Fibroblast of lung (primary cell): ENCODE data around the gene CSGALNACT2. TPM values are rescaled to one million over a fixed set of nuclear protein-coding genes. Genes with fewer than 3 reads are reported as not detected.
"Not testable (repeated sequence)": the region's sequence is repeated elsewhere in the genome, so short reads cannot be mapped to it uniquely, and the experiment has no call there.

Source experiments
- DNase-seq, 2 donors: peaks; one replicate each; pipeline versions ENCODE4 v3.0.0 to v3.0.0-alpha.2; 2010; ENCODE audit warnings: low read depth in 2 of 2
- H2AFZ ChIP-seq: 2 replicates; pipeline ENCODE4 v1.5.1; 2012; ENCODE audit warnings: low read length, control low read depth, inconsistent platforms
- H3K27ac ChIP-seq: 2 replicates; pipeline ENCODE4 v1.5.1; 2011; ENCODE audit warnings: low read length, control low read depth; ENCODE audit not compliant: insufficient read depth
- H3K27me3 ChIP-seq: 2 replicates; pipeline ENCODE4 v1.5.1; 2011; ENCODE audit warnings: mild to moderate bottlenecking, low read length; ENCODE audit not compliant: control insufficient read depth, insufficient read depth
- H3K36me3 ChIP-seq: 2 replicates; pipeline ENCODE4 v1.5.1; 2011; ENCODE audit warnings: low read length; ENCODE audit not compliant: control insufficient read depth, insufficient read depth
- H3K4me1 ChIP-seq: 2 replicates; pipeline ENCODE4 v1.5.1; 2011; ENCODE audit warnings: low read length; ENCODE audit not compliant: control insufficient read depth, insufficient read depth; ENCODE audit errors: extremely low read depth
- H3K4me2 ChIP-seq: 2 replicates; pipeline ENCODE4 v1.5.1; 2011; ENCODE audit warnings: low read length, control low read depth; ENCODE audit not compliant: insufficient read depth; ENCODE audit errors: extremely low read depth
- H3K4me3 ChIP-seq, 4 experiments: fragments of 200-600 bp in 1 of 4; sonication (generic) in 1 of 4; replicated peaks in 1 of 4; 2 replicates each; pipeline ENCODE4 v1.5.1; 2011 to 2016; ENCODE audit warnings: low read length in 4 of 4, low read depth in 3 of 4, mild to moderate bottlenecking in 3 of 4, control low read depth in 2 of 4, inconsistent platforms in 1 of 4, mixed read lengths in 1 of 4; ENCODE audit not compliant: insufficient read depth in 1 of 4; ENCODE audit errors: control extremely low read depth in 1 of 4
- H3K79me2 ChIP-seq: 2 replicates; pipeline ENCODE4 v1.5.1; 2012; ENCODE audit warnings: mild to moderate bottlenecking, low read length, inconsistent platforms; ENCODE audit not compliant: control insufficient read depth, insufficient read depth
- H3K9ac ChIP-seq: 2 replicates; pipeline ENCODE4 v1.5.1; 2011; ENCODE audit warnings: mild to moderate bottlenecking, low read length, control low read depth; ENCODE audit not compliant: insufficient read depth
- H3K9me3 ChIP-seq: 2 replicates; pipeline ENCODE4 v1.5.1; 2012; ENCODE audit warnings: low read depth, low read length; ENCODE audit not compliant: control insufficient read depth, insufficient read depth
- H4K20me1 ChIP-seq: 2 replicates; pipeline ENCODE4 v1.5.1; 2011; ENCODE audit warnings: low read length; ENCODE audit not compliant: control insufficient read depth, insufficient read depth; ENCODE audit errors: extremely low read depth
- CTCF ChIP-seq, 2 donors: IDR thresholded peaks in 1 of 2; conservative IDR thresholded peaks in 1 of 2; 1 replicate in 1 of 2; 2 replicates in 1 of 2; pipeline ENCODE4 v1.5.1; 2011 to 2012; ENCODE audit warnings: low read length in 2 of 2, control low read depth in 1 of 2, inconsistent platforms in 1 of 2, low read depth in 1 of 2, mild to moderate bottlenecking in 1 of 2
- EZH2 ChIP-seq: IDR thresholded peaks from 2 replicates; pipeline ENCODE4 v1.5.1; 2012; ENCODE audit warnings: low read length, control low read depth, mild to moderate bottlenecking; ENCODE audit errors: missing control alignments
- polyA plus RNA-seq, 2 donors: library from polyadenylated mRNA; depleted of rRNA in 1 of 2; stranded (reverse) in 1 of 2; unstranded in 1 of 2; fragments of >200 nt; gene quantifications; 2 replicates each; pipeline ENCODE4 v1.2.1, GENCODE V29; 2011 to 2012; ENCODE audit warnings: missing spikeins in 1 of 2
- total RNA-seq: library from RNA; depleted of rRNA; stranded (reverse); fragments of >200 nt; gene quantifications from 2 replicates; pipeline ENCODE4 v1.2.1, GENCODE V29; 2014

The CSGALNACT2 gene
- total and polyA plus RNA-seq, 2 donors (not counting 1 experiment from before 2014, with no cell fraction given), result 38.6 to 46.9 TPM

GRCh38 chr10:43094085-43094484 lies 44.2 kb upstream of the CSGALNACT2 start:
- no peak overlapping the region for H2AFZ ChIP-seq
- no peak overlapping the region for H3K4me3 ChIP-seq
- TF ChIP-seq EZH2, result no peak
- no peak for TF ChIP-seq CTCF (conservative IDR thresholded peaks at IDR 0.05 in 1 of 2, IDR thresholded peaks at IDR 0.05 in 1 of 2; ENCODE audit: low read depth in 1 of 2, low read length in 2 of 2)
- no peaks in the 10 kb centered on the region for H3K27me3 ChIP-seq
- DNase-seq, result no peak
- H4K20me1 ChIP-seq, result no peaks in the 10 kb centered on the region
- no peaks in the 10 kb centered on the region for H3K9me3 ChIP-seq
- H3K4me2 ChIP-seq, result no peak overlapping the region
- no peaks in the 10 kb centered on the region for H3K4me1 ChIP-seq
- no peak overlapping the region for H3K27ac ChIP-seq
- H3K79me2 ChIP-seq, result no peaks in the 10 kb centered on the region
- H3K36me3 ChIP-seq, result no peaks in the 10 kb centered on the region
- no peak overlapping the region for H3K9ac ChIP-seq

- not testable (repeated sequence) for H3K9ac ChIP-seq, H3K27ac ChIP-seq, H3K36me3 ChIP-seq, H3K4me1 ChIP-seq, H4K20me1 ChIP-seq, H3K4me2 ChIP-seq, H3K79me2 ChIP-seq, H2AFZ ChIP-seq, H3K4me3 ChIP-seq, H3K9me3 ChIP-seq, H3K27me3 ChIP-seq, DNase-seq
These were observed 38.9 kb upstream of the CSGALNACT2 start for GRCh38 chr10:43099339-43099738.

GRCh38 chr10:43099928-43100327 lies 38.3 kb upstream of the CSGALNACT2 start:
- H3K27me3 ChIP-seq, result no peaks in the 10 kb centered on the region
- no peak overlapping the region for H3K27ac ChIP-seq
- no peaks in the 10 kb centered on the region for H3K4me1 ChIP-seq
- H2AFZ ChIP-seq, result no peak overlapping the region
- H3K4me2 ChIP-seq, result no peak overlapping the region
- H4K20me1 ChIP-seq, result no peaks in the 10 kb centered on the region
- no peak for DNase-seq
- no peaks in the 10 kb centered on the region for H3K36me3 ChIP-seq
- H3K4me3 ChIP-seq, result no peak overlapping the region
- H3K9me3 ChIP-seq, result no peaks in the 10 kb centered on the region
- no peak overlapping the region for H3K9ac ChIP-seq
- H3K79me2 ChIP-seq, result no peaks in the 10 kb centered on the region
- TF ChIP-seq CTCF (conservative IDR thresholded peaks at IDR 0.05 in 1 of 2, IDR thresholded peaks at IDR 0.05 in 1 of 2; ENCODE audit: low read depth in 1 of 2, low read length in 2 of 2) (no peak), EZH2 (no peak)
